ENCODE results near the gene SSX2IP.

DNA sequence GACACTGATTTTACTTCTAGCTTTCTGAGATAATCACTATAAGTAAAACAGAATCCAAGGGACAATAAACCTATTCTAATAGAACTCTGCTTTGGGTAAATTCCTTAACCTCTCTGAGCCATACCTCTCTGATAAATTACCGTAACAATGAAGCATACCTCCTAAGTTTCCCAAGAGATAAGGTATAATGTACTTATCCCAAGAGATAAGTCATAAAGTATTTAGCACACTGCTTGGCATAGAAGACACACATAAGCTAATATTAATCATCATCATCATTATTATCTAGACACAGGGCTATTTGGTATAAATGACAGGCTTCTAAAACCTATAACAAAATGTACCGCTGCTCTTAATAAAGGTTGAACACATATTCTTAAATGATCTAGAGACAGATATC, 16.2 kb downstream of the SSX2IP start:
- TF ChIP-seq CTCF (conservative IDR thresholded peaks at IDR 0.05; ENCODE audit: low read depth in 2 of 2) = no peak
- TF ChIP-seq POLR2AphosphoS5 (IDR thresholded peaks at IDR 0.05; ENCODE audit: low read depth) = no peak
- no peak for TF ChIP-seq REST (IDR thresholded peaks at IDR 0.05; ENCODE audit: unreplicated experiment)
